C4-2B (cell line): Measurements from ENCODE around the gene SMARCA1.

ENCODE experiments used
- H3K27ac ChIP-seq: fragments of 450-650 bp; 2 replicates; pipeline ENCODE4 v1.5.1; 2017
- CTCF ChIP-seq: fragments of 450-650 bp; conservative IDR thresholded peaks from 2 replicates; pipeline ENCODE4 v1.5.1; 2017; ENCODE audit warnings: mild to moderate bottlenecking
- ZFX ChIP-seq: fragments of 450-650 bp; IDR thresholded peaks from 2 replicates; pipeline ENCODE4 v1.6.1; 2017

The SMARCA1 gene

DNA sequence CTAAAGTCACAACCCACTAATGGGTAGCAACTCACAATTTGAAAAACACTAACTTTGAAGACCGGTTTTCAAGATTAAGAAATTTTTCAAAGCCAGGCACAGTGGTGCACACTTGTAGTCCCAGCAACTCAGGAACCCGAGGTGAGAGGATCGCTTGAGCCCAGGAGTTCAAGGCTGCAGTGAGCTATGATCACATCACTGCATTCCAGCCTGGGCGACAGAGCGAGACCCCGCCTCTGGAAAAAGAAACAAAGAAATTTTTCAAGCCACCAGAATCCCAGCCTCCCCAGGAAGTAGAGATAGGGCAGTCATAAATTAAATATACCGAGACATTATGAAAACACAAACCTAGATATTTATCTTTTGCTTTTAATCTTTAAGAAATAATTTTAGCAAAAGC, 13.0 kb downstream of the SMARCA1 start:
- H3K27ac ChIP-seq = no peak overlapping the region
- TF ChIP-seq CTCF (no peak), ZFX (no peak)

DNA sequence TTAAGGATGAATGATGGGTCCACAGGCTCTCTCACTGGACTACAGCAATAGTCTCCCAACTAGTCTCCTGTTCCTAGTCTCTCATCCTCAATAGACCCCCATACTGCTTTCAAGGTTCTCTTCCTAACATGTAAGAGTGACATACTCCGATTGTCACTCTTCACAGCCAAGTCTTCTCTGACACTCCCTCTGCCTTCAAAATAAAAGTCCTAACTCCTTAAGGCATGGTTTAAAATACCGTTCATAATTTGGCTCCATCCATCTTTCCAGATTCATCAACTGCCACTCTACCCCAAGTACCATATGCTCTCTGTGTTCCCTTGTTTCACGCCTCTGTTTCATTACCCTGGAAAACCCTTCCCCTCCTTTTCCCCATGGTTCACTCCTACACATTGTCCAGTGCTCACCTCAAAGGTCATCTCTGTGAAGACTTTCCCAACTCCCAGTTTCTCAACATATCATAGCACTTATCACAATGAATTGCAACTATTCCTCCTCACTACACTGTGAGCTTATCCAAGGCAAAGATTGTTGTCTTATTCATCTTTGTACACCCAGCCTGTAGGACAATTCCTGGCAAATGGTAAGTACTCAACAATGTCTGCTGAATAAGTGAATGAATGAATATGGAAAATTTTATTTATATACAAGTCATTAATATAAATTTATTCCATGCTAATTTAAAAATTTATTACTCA, 26.0 kb downstream of the SMARCA1 start:
- H3K27ac ChIP-seq = no peak overlapping the region
- TF ChIP-seq CTCF = no peak
- TF ChIP-seq ZFX = no peak

DNA sequence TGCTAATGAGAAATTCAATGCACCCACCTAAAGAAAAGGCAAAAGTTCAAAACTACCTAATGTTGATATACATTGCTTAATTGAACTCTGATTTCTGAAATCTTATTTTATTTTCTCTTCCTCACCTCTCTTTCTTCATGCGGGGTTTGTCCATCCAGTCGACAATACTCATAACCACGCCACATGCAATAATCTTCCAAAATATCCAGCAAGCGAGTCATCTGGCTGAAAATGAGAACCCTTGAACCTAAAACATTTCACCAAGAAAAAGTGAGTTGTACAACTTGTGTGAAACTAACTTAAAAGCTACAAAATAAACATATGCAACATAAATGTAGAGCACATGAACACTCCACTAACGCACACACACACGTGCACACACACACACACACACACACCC, 26.7 kb downstream of the SMARCA1 start:
- no peak overlapping the region for H3K27ac ChIP-seq
- TF ChIP-seq ZFX (no peak), CTCF (no peak)

- H3K27ac ChIP-seq = no peak overlapping the region
- TF ChIP-seq CTCF (no peak), ZFX (no peak)
These were observed 27.4 kb downstream of the SMARCA1 start for GRCh38 chrX:129495900-129496299.

DNA sequence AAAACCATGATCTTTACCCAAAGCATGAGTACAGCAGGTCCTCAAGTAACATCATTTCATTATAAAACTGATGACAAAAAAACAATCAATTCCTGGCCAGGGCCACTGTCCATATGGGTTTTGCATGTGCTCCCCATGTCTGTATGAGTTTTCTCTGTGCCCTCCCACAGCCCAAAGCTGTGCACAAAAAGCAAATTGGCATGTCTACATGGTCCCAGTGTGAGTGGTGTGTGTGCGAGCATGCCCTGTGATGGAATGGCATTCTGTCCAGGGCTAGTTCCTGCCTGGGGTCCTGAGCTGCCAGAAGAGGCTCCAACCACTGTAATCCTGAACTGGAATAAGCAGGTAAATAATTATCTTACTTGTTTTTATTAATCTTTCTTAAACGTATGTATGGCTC, 28.4 kb downstream of the SMARCA1 start:
- no peak overlapping the region for H3K27ac ChIP-seq
- TF ChIP-seq CTCF (no peak), ZFX (no peak)

GRCh38 chrX:129493643-129494042, 29.6 kb downstream of the SMARCA1 start:
- no peak overlapping the region for H3K27ac ChIP-seq
- no peak for TF ChIP-seq ZFX
- no peak for TF ChIP-seq CTCF

DNA sequence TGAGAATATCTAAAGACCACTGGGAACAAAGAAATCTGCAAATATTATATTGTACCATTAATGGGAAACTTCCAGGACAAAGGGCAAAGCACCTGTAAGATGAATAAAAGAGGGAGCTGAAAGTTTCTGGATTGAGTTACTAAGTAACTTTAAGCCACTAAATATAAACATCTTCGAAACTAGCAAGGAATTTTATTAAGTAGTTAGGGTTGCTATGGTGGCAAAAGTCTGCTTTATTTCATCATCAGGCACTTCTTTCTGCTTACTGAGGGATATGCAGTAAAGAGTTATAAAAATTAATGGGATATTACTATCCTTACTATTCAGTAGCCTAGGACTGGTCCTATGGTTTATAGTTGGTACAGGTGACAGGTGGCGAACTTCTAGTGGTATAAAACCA, 33.0 kb downstream of the SMARCA1 start:
- TF ChIP-seq CTCF (no peak), ZFX (no peak)

More for the DNA sequence above, 33.0 kb downstream of the SMARCA1 start:
- no peak overlapping the region for H3K27ac ChIP-seq
